Skeletal muscle tissue (tissue), 4 donors: ENCODE results near the gene SYT8. TPM values are rescaled to one million over a fixed set of nuclear protein-coding genes. Genes with fewer than 3 reads are reported as not detected.
A peak's percentile ranks its signal among the peaks of the same experiment; 100 is the strongest.

Experiments
- H3K27ac ChIP-seq: one replicate; pipeline ENCODE4 v1.7.0; 2013; ENCODE audit warnings: mild to moderate bottlenecking, low read depth, low read length, inconsistent platforms
- H3K27me3 ChIP-seq, 3 donors: one replicate each; pipeline ENCODE4 v1.7.0; 2013; ENCODE audit warnings: low read length in 3 of 3; ENCODE audit not compliant: control insufficient read depth in 3 of 3, insufficient read depth in 3 of 3
- H3K36me3 ChIP-seq, 3 donors: one replicate each; pipeline ENCODE4 v1.7.0; 2013; ENCODE audit warnings: low read length in 3 of 3; ENCODE audit not compliant: control insufficient read depth in 3 of 3, insufficient read depth in 3 of 3
- H3K4me1 ChIP-seq, 3 donors: one replicate each; pipeline ENCODE4 v1.7.0; 2013; ENCODE audit warnings: low read length in 3 of 3, mild to moderate bottlenecking in 3 of 3; ENCODE audit not compliant: control insufficient read depth in 3 of 3, insufficient read depth in 3 of 3
- H3K4me3 ChIP-seq, 3 donors: one replicate each; pipeline ENCODE4 v1.7.0; 2013; ENCODE audit warnings: low read length in 3 of 3
- H3K9ac ChIP-seq, 3 donors: one replicate each; pipeline ENCODE4 v1.7.0; 2013; ENCODE audit warnings: low read length in 3 of 3, mild to moderate bottlenecking in 3 of 3, moderate library complexity in 2 of 3, low read depth in 1 of 3
- H3K9me3 ChIP-seq, 3 donors: one replicate each; pipeline ENCODE4 v1.7.0; 2013; ENCODE audit warnings: low read length in 3 of 3; ENCODE audit not compliant: control insufficient read depth in 3 of 3
- total RNA-seq: library from RNA; depleted of rRNA; stranded (reverse); fragments of >200 nt; gene quantifications from one replicate; pipeline ENCODE4 v1.2.3, GENCODE V29; 2014
- donor health status: Osteomylitis.

SYT8 gene
- total RNA-seq, 1 donor from 2014 or later: not detected

DNA sequence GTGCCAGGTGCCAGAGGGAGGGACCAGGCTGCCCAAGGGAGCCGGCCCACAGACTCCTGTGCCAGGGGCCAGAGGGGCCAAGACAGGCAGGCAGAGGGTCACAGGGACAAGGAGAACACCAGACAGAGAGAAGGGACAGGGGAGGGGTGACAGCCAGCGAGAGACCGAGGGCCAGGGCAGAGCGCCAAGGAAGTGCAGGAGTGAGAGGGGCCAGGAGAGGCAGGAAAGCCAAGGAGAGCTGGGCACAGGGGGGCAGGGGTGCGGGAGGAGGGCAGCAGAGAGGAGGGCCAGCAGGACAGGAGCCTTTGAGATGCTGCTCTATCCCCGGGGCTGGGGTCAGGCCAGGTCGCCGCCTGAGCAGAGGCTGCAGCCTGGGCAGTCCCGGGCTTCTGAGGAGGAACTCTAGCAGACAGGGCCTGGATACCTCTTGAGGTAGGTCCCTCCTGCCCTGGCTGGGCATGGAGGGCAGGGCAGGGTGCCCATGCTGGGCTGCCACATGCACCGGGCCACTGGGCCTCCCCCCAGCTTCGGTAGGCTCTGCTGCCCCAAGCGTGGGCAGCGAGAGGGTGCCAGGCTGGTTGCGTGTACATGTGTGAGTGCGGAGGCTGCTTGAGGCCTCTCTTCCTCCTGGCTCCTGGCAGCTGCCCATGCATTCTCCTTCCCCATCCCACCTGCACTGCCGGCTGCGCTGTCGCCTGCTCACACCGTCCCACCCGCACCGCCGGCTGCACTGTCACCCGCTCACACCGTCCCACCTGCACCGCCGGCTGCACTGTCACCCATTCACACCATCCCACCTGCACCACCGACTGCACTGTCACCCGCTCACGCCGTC, 30.3 kb downstream of the SYT8 start:
- H3K27ac ChIP-seq: peak overlapping the region; percentile 80

DNA sequence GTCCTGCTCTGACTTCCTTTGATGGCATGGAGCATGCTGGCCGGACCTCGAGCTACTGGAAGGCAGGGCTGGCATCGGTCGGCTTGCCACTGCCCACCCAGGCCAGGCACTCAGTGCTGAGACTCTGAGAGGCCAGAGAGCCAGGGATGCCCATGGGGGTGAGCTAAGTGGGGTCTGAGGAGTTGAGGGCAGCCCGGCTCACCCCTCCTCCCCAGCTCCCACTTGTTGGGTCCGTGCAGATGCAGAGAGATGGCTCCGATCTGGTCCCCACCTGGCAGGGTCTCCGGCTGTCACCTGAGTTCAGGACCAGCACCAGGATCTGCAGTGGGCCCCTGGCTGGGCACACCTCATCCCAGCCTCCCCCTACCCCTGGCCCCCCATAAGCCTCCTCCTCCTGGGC, 31.4 kb downstream of the SYT8 start:
- Histone ChIP-seq H3K27ac (no peak overlapping the region), H3K27me3 (peaks cover 17 to 72% (median 26%) of the 10 kb centered on the region in 3 donors), H3K9ac (peak overlapping the region in 1 of 3 donors; percentile 77), H3K4me3 (peak overlapping the region in 2 of 3 donors; percentile 35 to 54), H3K36me3 (peaks cover 0 to 3% (median 0%) of the 10 kb centered on the region in 3 donors), H3K4me1 (peaks cover 41 to 71% (median 48%) of the 10 kb centered on the region in 3 donors), H3K9me3 (no peaks in the 10 kb centered on the region)

More for the DNA sequence above, 30.3 kb downstream of the SYT8 start:
- no peaks in the 10 kb centered on the region for H3K36me3 ChIP-seq
- H3K9me3 ChIP-seq: no peaks in the 10 kb centered on the region
- H3K27me3 ChIP-seq: peaks cover 9 to 60% (median 15%) of the 10 kb centered on the region in 3 donors
- peaks cover 38 to 60% (median 48%) of the 10 kb centered on the region in 3 donors for H3K4me1 ChIP-seq
- H3K9ac ChIP-seq: peak overlapping the region; percentile 12 to 77 (median 50)
- H3K4me3 ChIP-seq: peak overlapping the region; percentile 52 to 64 (median 57)

DNA sequence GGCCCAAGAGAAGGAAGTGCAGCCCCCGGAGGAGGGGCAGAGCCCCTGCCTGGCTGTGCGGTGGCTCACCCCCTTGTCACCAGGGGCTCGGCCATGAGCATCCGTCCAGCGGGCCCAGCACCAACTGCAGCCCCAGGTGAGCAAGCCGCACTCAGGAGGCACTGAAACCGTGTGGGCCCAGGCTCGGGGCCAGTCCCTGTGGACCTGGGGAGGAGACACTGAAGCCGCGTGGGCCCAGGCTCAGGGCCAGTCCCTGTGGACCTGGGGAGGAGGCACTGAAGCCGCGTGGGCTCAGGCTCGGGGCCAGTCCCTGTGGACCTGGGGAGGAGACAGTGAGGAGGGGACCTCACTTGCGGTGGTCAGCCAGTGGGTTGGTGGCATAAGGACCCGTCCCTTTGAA, 32.0 kb downstream of the SYT8 start:
- Histone ChIP-seq H3K27me3 (peaks cover 22 to 77% (median 31%) of the 10 kb centered on the region in 3 donors), H3K4me3 (peak overlapping the region in 1 of 3 donors; percentile 6), H3K4me1 (peaks cover 41 to 72% (median 48%) of the 10 kb centered on the region in 3 donors), H3K36me3 (peaks cover 0 to 3% (median 0%) of the 10 kb centered on the region in 3 donors), H3K9ac (no peak overlapping the region), H3K27ac (no peak overlapping the region), H3K9me3 (no peaks in the 10 kb centered on the region)

DNA sequence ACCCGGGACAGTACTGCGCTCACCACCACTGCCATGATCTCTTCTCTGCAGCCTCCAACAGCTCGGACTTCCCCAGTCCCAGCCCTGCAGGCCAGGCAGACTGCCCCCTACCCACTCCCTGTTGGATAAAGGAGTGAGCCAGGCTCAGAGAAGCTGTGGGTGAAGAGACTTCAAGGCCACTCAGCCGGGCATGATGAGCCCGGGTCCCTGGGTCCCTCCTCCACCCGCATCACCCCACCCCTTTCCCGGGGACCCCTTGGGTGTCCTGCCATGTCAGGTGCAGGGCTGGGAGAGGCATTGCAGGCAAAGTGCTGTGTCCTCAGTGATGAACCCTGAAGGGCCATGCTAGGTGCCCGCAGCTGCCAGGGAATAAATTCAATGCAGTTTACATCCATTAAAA, 32.6 kb downstream of the SYT8 start:
- peaks cover 41 to 76% (median 48%) of the 10 kb centered on the region in 3 donors for H3K4me1 ChIP-seq
- H3K4me3 ChIP-seq: peak overlapping the region in 2 of 3 donors; percentile 29 to 30

DNA sequence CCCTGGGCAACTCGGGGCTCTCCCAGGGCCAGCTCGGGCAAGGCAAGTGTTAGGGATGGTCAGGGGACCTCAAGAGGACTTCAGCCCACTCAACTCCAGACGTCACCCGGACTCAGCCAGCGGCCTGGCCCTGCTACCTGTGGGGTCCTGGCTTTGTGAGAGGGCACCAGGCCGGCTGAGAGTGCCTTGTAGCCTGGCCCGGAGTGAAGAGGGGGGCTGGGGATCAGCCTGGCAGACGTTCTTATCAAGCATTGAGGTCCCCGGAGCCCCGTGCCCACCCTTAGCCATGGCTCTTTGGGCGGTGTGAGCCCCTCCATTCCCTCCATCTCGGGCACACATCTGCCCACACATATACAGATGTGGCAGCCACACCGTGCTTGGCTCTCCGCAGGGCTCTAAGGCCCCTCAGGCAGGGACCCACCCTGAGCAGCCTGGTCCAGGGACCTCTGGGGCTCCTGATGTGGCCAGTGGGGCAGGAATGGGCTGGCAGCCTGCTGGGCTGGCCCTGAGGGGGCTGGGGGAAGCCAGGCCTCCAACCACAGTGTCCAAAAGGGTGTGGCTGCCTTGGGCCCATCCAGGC, 33.4 kb downstream of the SYT8 start:
- Histone ChIP-seq H3K36me3 (peaks cover 0 to 3% (median 0%) of the 10 kb centered on the region in 3 donors), H3K9me3 (no peaks in the 10 kb centered on the region), H3K4me3 (peak overlapping the region; percentile 61 to 78 (median 66)), H3K27ac (no peak overlapping the region), H3K4me1 (peaks cover 35 to 72% (median 42%) of the 10 kb centered on the region in 3 donors), H3K9ac (peak overlapping the region; percentile 59 to 76 (median 74)), H3K27me3 (peaks cover 29 to 85% (median 41%) of the 10 kb centered on the region in 3 donors)

More for the DNA sequence above, 32.6 kb downstream of the SYT8 start:
- H3K27ac ChIP-seq: no peak overlapping the region
- H3K9me3 ChIP-seq: no peaks in the 10 kb centered on the region
- peak overlapping the region in 1 of 3 donors; percentile 33 for H3K9ac ChIP-seq
- H3K36me3 ChIP-seq: peaks cover 0 to 3% (median 0%) of the 10 kb centered on the region in 3 donors
- H3K27me3 ChIP-seq: peaks cover 28 to 82% (median 37%) of the 10 kb centered on the region in 3 donors

DNA sequence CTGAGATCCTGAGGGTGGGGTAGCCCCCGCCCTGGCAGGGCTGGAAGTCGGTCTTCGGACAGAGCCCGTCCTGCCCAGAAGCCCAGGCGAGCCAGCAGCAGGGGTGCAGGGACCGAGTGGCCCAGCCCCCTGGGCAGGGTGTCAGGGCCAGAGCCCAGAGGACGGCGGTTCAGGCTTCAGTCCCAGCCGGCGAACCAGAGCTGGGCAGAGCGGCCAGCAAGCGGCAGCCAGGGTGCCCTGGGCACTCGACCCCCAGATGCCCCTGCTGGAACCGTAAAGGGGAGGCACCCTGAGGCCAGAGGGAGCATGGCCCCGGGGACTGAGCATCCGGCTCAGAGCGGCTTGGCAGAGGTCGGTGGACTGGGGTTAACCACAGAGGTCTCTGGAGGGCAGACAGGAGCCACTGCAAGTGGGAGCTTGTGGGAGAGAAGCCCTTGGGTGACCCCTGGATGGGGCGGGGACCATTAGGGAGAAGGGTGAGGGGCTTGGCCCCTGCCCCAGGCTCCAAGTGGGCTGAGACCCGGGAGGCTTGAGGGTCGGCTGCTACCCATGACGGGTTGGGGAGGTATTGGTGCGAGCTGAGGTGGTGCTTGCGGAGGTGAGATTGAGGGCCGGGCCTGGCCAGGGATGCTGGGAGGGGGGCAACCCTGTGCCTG, 34.0 kb downstream of the SYT8 start:
- peak overlapping the region; percentile 59 to 76 (median 74) for H3K9ac ChIP-seq
- H3K36me3 ChIP-seq: peaks cover 0 to 3% (median 0%) of the 10 kb centered on the region in 3 donors
- peak overlapping the region; percentile 61 to 78 (median 66) for H3K4me3 ChIP-seq
- peaks cover 29 to 66% (median 36%) of the 10 kb centered on the region in 3 donors for H3K4me1 ChIP-seq
- H3K27ac ChIP-seq: peak overlapping the region; percentile 40
- no peaks in the 10 kb centered on the region for H3K9me3 ChIP-seq
- H3K27me3 ChIP-seq: peaks cover 29 to 83% (median 41%) of the 10 kb centered on the region in 3 donors

DNA sequence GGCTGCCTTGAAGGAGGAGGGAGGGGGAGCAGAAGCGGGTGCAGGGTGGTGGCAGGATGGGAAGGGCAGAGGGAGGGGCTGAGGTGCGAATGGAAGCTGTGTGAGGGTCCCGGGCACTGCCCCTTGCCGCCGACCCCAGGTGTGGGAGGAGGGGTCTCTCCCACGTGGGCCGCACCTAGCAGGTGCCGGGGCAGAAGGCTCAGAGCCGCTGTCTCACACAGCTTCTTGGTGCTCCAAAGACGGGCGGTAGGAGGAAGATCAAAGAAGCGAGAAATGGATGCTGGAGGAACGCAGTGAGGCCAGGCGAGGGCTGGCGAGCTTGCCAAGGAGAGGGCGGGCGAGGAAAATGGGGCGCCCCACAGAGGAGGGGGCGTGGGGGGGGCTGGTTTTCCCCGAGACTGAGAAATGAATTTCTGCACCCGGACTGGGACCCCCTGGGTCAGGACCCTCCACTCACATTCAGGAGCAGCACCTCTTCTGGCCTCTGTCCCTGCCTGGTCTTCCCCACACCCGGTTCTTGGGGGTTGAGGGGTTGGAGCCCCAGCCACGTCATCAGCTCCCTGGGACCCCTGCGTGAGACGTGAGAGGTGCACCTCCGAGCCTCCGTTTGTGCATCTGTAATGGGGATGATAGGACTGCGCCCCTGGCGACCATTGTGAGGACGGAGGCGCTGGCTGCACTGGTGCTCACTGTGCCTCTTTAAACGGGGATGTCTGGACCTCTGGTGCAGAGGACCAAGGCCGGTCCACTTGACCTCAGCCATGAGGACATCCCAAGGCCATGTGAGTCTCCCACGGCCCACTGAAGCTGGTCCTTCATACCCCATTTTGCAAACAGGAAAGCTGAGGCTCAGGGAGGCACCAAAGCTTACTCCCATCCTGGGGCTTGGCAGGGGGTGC, 34.9 kb downstream of the SYT8 start:
- Histone ChIP-seq H3K9me3 (no peaks in the 10 kb centered on the region), H3K27me3 (peaks cover 33 to 84% (median 41%) of the 10 kb centered on the region in 3 donors), H3K27ac (peak overlapping the region; percentile 40), H3K4me1 (peaks cover 20 to 57% (median 28%) of the 10 kb centered on the region in 3 donors), H3K36me3 (peaks cover 0 to 3% (median 0%) of the 10 kb centered on the region in 3 donors), H3K4me3 (peak overlapping the region; percentile 61 to 78 (median 66)), H3K9ac (peak overlapping the region; percentile 59 to 76 (median 74))

DNA sequence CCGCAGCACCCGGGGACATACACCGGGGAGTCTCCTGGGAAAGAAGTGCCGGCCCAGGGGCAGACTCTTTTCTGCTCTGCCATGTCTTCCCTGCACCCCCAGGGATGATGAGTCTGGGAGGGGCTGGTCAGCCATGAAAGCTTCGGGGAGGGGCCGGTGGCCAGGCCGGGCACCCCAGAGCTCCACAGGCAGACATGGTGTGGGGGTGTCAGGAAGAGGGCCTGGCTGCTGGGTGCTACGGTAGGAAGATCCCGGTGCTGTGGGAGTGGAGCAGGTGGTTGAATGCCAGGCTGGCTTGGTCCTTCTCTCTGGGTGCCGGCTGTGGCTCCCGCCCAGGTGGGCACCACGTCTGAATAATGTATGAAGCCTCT, 35.5 kb downstream of the SYT8 start:
- peak overlapping the region; percentile 38 to 76 (median 51) for H3K9ac ChIP-seq
- H3K4me3 ChIP-seq: peak overlapping the region; percentile 61 to 78 (median 66)
- peaks cover 15 to 56% (median 25%) of the 10 kb centered on the region in 3 donors for H3K4me1 ChIP-seq
- no peaks in the 10 kb centered on the region for H3K9me3 ChIP-seq
- H3K27me3 ChIP-seq: peaks cover 38 to 83% (median 41%) of the 10 kb centered on the region in 3 donors
- peaks cover 0 to 3% (median 0%) of the 10 kb centered on the region in 3 donors for H3K36me3 ChIP-seq
- H3K27ac ChIP-seq: peak overlapping the region; percentile 40
